IPS DF 6.9 (cell line): ENCODE results near the gene RCBTB1.
"Not testable (repeated sequence)": the region's sequence is repeated elsewhere in the genome, so short reads cannot be mapped to it uniquely, and the experiment has no call there.

Experiments
- DNase-seq: peaks from one replicate; pipeline ENCODE4 v3.0.0-alpha.2; 2013; ENCODE audit warnings: low read depth, low spot score
- H3K27ac ChIP-seq: one replicate; pipeline ENCODE4 v1.5.1; 2013; ENCODE audit warnings: low read length, control low read depth
- H3K27me3 ChIP-seq: 2 replicates; pipeline ENCODE4 v1.6.1; 2013; ENCODE audit warnings: mild to moderate bottlenecking, low read length; ENCODE audit not compliant: control insufficient read depth, insufficient read depth
- H3K36me3 ChIP-seq: 2 replicates; pipeline ENCODE4 v1.6.1; 2013; ENCODE audit warnings: low read length; ENCODE audit not compliant: control insufficient read depth, insufficient read depth
- H3K4me1 ChIP-seq: 2 replicates; pipeline ENCODE4 v1.6.1; 2013; ENCODE audit warnings: low read length; ENCODE audit not compliant: control insufficient read depth, insufficient read depth
- H3K4me3 ChIP-seq: 2 replicates; pipeline ENCODE4 v1.5.1; 2013; ENCODE audit warnings: mild to moderate bottlenecking, low read length
- H3K9me3 ChIP-seq: 2 replicates; pipeline ENCODE4 v1.6.1; 2013; ENCODE audit warnings: low read length, inconsistent platforms; ENCODE audit not compliant: control insufficient read depth, insufficient read depth
- WGBS: extraction: QIAGEN DNeasy Blood & Tissue Kit; methylation state at CpG from one replicate; pipeline ENCODE4 v1.1.7; 2013; ENCODE audit warnings: mixed read lengths, missing lambda C conversion rate; ENCODE audit not compliant: insufficient read length, insufficient coverage; 5-methylcytosine and 5-hydroxymethylcytosine counted together

RCBTB1 gene

DNA sequence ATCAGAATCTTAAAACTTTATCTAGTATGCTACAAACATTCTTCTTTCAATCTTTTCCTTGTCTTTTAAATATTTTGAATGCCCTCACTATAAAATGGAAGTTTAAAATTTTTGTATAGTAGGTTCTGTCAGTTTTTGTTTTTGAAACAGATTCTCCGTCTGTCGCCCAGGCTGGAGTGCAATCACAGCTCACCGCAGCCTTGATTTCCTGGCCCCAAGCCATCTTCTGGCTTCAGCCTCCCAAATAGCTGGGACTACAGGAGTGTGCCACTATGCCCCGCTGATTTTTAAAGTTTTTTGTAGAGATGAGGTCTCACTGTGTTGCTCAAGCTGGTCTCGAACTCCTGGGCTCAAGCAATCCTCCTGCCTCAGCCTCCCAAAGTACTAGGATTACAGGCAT lies 68.9 kb downstream of the RCBTB1 start:
- no peaks in the 10 kb centered on the region for H3K9me3 ChIP-seq
- H3K36me3 ChIP-seq = no peaks in the 10 kb centered on the region
- no CpG with 5 or more reads among the region's 5 CpGs for WGBS

DNA sequence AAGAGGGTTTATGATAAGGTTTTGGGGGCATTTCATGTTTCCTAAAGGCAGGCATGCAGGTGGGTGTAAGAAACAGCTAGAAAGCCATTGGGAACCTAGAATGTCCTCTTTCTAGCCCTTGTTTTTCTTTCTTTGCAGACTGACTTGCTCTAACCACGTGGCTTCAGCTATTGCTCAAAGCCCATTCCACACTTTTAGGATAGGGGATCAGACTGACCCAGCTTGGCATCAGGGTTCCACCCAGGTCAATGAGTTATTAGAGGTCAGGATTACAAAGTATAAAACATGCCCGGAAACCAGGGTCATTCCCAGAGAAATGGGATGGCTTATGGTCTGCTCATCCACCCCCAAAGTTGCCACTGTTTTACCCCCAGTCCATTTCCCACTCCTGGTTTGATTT lies 72.8 kb downstream of the RCBTB1 start:
- no peaks in the 10 kb centered on the region for H3K4me1 ChIP-seq
- DNase-seq = no peak
- no peaks in the 10 kb centered on the region for H3K9me3 ChIP-seq
- no peaks in the 10 kb centered on the region for H3K27me3 ChIP-seq
- WGBS = no CpG with 5 or more reads among the region's 2 CpGs
- H3K4me3 ChIP-seq = no peak overlapping the region
- no peaks in the 10 kb centered on the region for H3K36me3 ChIP-seq
- no peak overlapping the region for H3K27ac ChIP-seq

More for the DNA sequence above, 68.9 kb downstream of the RCBTB1 start:
- Histone ChIP-seq H3K4me3 (no peak overlapping the region), H3K27ac (no peak overlapping the region), H3K27me3 (no peaks in the 10 kb centered on the region), H3K4me1 (no peaks in the 10 kb centered on the region)
- DNase-seq = no peak

DNA sequence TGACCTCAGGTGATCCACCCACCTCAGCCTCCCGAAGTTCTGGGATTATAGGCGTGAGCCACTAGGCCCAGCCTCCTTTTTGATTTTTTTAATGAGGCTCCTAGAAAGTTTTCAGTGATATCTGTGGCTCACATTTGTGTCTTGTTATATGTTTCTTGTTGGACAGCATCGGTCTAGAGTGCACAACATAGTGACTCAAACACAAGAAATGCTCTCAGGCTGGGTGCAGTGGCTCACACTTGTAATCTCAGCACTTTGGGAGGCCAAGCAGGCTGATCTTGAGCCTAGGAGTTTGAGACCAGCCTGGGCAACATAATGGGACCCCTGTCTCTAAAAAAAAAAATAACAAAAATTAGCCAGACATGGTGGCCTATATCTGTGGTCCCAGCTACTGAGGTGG lies 81.4 kb downstream of the RCBTB1 start:
- H3K36me3 ChIP-seq = no peaks in the 10 kb centered on the region
- H3K4me1 ChIP-seq = no peaks in the 10 kb centered on the region
- no peak overlapping the region for H3K27ac ChIP-seq
- no peak for DNase-seq
- no peaks in the 10 kb centered on the region for H3K9me3 ChIP-seq
- no CpG with 5 or more reads among the region's 3 CpGs for WGBS
- H3K27me3 ChIP-seq = no peaks in the 10 kb centered on the region
- no peak overlapping the region for H3K4me3 ChIP-seq

DNA sequence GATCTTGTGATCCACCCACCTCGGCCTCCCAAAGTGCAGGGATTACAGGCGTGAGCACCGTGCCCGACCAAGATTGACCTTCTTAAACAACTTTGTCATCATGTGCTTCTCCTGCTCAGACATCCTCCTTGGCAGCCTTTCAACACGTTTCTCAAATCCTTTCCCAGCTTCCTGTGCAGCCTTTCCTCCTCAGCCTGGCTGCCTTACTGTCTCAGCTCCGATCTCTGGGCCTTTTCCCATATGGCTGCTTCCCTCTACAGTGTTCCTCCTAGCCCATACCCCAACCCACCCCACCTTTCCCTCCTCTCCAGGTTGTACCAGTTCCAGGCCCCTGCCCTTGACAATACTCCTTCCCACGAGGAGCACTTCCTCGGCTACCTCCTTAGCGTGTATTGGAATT lies 82.4 kb downstream of the RCBTB1 start:
- Histone ChIP-seq H3K36me3 (no peaks in the 10 kb centered on the region), H3K9me3 (no peaks in the 10 kb centered on the region), H3K4me1 (no peaks in the 10 kb centered on the region), H3K4me3 (no peak overlapping the region), H3K27me3 (no peaks in the 10 kb centered on the region), H3K27ac (no peak overlapping the region)
- no peak for DNase-seq
- no CpG with 5 or more reads among the region's 9 CpGs for WGBS

DNA sequence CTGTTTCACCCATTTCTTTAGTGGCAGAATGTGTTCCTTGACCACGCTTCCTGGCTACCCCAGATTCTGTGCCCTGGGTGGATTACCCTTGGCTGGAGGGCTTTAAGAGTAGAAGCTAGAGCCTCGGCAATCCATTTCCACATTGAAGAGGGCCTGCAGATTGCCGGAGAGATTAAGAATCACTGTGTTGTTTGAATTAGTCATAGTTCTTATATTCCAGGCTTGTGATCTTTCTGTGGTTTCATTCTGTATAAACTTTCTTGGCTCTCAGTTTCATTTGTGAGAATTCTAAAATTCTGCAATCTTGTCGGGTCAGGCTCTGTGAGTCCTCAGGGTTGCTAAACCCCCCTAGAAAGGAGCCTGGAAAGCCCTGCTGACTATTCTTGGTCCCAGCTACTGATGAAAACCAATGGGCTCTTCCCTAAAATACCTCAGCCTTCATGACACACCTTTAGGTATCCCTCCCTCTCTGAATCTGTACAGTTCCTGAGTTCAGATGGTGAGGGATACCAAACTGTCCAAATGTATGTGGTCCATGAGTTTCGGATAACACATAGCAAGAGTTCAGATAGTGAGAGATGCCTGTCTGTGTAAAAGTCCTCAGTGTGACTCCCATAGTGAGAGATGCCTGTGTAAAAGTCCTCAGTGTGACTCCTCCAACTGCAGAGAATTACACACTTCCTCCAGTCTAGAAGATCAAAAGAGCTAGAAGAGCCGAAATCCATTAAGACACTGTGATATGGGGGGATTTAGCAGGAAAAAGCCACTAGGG lies 85.3 kb downstream of the RCBTB1 start:
- Histone ChIP-seq H3K36me3 (no peaks in the 10 kb centered on the region), H3K27me3 (no peaks in the 10 kb centered on the region), H3K9me3 (no peaks in the 10 kb centered on the region), H3K4me1 (no peaks in the 10 kb centered on the region), H3K4me3 (no peak overlapping the region), H3K27ac (no peak overlapping the region)
- no CpG with 5 or more reads among the region's 6 CpGs for WGBS
- DNase-seq = no peak

DNA sequence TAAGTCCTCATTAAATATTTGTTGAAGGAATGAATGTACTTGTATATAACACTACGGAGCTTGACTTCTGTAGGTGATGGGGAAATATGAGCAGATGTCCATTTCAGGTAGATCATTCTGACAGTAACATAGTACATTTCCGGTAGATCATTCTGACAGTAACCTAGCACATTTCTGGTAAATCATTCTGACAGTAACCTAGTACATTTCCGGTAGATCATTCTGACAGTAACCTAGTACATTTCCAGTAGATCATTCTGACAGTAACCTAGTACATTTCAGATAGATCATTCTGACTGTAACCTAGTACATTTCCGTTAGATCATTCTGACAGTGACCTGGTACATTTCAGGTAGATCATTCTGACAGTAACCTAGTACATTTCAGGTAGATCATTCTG lies 87.2 kb downstream of the RCBTB1 start:
- Histone ChIP-seq H3K4me3 (no peak overlapping the region), H3K9me3 (no peaks in the 10 kb centered on the region), H3K27ac (no peak overlapping the region), H3K27me3 (no peaks in the 10 kb centered on the region), H3K4me1 (no peaks in the 10 kb centered on the region), H3K36me3 (no peaks in the 10 kb centered on the region)
- no peak for DNase-seq
- no CpG with 5 or more reads among the region's 4 CpGs for WGBS

DNA sequence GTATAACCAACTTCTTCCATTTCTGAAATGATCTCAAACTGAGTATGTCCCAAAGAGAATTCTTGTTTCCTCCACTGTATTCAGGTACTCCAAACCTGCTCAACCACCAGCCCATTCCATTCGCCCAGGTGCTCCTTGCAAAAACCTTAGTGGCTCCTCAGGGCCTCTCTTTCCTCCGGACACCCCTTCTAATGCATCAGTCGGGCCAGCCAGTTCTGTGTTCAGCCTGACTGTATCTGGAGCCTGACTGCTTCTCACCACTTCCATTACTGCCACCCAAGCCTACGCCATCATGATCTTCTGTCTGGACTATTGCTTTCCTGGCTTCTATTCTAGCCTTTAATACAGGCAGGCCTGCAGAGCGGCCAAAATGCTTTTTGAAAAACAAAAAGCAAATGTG lies 88.1 kb downstream of the RCBTB1 start:
- Histone ChIP-seq H3K4me1 (no peaks in the 10 kb centered on the region), H3K4me3 (no peak overlapping the region), H3K27ac (no peak overlapping the region), H3K9me3 (no peaks in the 10 kb centered on the region), H3K27me3 (no peaks in the 10 kb centered on the region), H3K36me3 (no peaks in the 10 kb centered on the region)
- WGBS = no CpG with 5 or more reads among the region's 5 CpGs
- no peak for DNase-seq

DNA sequence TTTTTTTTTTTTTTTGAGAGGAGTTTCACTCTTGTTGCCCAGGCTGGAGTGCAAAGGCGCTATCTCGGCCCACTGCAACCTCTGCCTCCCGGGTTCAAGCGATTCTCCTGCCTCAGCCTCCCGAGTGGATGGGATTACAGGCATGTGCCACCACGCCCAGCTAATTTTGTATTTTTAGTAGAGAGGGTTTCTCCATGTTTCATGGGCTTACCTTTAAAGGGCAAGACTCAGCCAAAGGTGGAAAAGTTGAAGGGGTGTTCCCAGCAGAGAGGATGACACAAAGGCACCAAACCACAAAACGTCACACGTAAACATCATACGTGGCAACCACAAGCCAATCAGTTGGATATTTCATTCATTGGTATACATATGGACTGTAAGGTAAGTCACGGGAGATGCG lies 88.5 kb downstream of the RCBTB1 start:
- not testable (repeated sequence) for H3K9me3 ChIP-seq, H3K27ac ChIP-seq, H3K27me3 ChIP-seq, H3K36me3 ChIP-seq, H3K4me3 ChIP-seq, H3K4me1 ChIP-seq, DNase-seq
- no CpG with 5 or more reads among the region's 11 CpGs for WGBS

DNA sequence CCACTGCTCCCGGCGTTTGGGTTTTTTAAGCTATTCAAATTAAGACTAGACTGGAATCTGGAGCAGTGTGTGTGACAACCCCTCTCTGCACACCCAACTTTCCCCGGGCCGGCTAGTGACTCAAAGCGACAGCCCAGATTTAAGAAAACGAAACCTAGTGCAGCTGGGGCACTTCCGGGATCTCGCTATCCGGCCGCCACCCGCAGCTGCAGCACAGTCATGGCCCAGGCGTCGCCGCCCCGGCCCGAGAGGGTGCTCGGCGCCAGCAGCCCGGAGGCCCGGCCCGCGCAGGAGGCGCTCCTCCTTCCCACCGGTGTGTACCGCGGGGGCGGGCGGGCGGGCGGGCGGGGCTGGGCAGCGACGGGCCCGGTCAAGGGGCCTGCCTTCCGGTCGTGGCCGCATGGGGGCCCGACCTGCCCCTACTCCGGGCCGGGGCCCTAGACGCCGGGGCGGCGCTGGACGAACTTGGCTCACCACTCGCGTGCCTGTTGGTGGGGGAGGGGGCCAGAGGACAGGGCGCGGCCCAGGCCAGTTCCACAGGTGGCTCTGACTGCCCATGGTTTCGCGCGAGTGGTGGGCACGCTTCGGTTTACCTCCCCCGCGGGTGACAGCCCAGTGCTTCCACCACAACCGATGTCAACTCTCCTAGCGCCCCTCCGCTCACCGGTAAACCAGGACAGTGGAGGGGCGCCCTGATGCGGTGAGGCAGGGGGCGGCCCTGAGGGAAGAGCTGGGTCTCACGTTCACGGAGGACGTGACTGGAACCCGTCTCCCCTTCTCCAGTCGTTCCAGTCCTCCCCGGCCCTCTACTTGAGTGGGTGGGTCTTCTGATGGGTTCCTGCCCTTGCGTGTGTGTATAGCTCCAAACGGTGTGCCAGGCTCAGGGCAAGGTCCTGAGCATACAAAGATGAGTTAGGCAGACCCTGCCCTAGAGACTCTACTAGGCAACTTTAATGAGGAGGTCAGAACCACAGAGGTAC lies 89.3 kb downstream of the RCBTB1 start, which contains the start of gene PHF11:
Gene PHF11 (plus strand): TSS at position 171 of the 980 bp plus-strand sequence. CDS start 49 bp downstream, at position 220.
- Histone ChIP-seq H3K4me1 (no peaks in the 10 kb centered on the region), H3K4me3 (peak within 1 kb of the TSS; percentile 50; the same call in 1 of the 2 replicates), H3K9me3 (no peaks in the 10 kb centered on the region), H3K36me3 (no peaks in the 10 kb centered on the region), H3K27ac (no peak within 1 kb of the TSS), H3K27me3 (no peaks in the 10 kb centered on the region)
- no CpG with 5 or more reads among the region's 71 CpGs for WGBS
- no peak for DNase-seq

DNA sequence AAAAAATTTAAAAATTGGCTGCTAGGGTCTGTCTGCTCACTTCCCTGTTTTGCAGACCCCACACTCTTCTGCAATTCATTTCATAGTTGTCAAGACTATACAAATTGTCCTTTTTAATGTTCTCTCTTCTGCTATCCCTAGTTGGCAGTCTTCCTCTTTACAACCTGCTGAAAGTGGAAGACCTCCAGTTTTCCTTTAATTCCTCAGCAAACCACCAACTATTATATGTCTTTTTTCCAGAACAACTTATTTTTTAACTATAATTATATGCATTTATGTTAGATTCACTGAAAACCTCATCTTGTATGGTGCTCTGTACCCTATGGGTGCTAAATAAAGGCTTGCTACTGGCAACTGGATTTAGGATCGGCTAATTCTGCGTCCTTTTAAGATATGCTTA lies 90.7 kb downstream of the RCBTB1 start:
- Histone ChIP-seq H3K27me3 (no peaks in the 10 kb centered on the region), H3K36me3 (no peaks in the 10 kb centered on the region), H3K4me1 (no peaks in the 10 kb centered on the region), H3K9me3 (no peaks in the 10 kb centered on the region), H3K27ac (no peak overlapping the region), H3K4me3 (no peak overlapping the region)
- no peak for DNase-seq
- no CpG with 5 or more reads among the region's 2 CpGs for WGBS
